B cell (primary cell): Measurements from ENCODE around the gene C12orf57. TPM values are rescaled to one million over a fixed set of nuclear protein-coding genes. Genes with fewer than 3 reads are reported as not detected.

ENCODE experiments used
- ATAC-seq: fragments of 200-7000 bp; cut with Tn5 transposase; one replicate; pipeline ENCODE4 v1.10.0; 2021; ENCODE audit warnings: low read depth, mild to moderate bottlenecking, moderate number of reproducible peaks, moderate library complexity
- CTCF ChIA-PET: fragments of 350-600 bp; sonication (Branson Sonifier 250); formaldehyde crosslinking; loops from one replicate; lab custom pipeline; 2021; ENCODE audit warnings: antibody characterized with exemption, inconsistent platforms; lab: Charles Lee
- POLR2A ChIA-PET: fragments of 350-600 bp; sonication (Branson Sonifier 250); formaldehyde crosslinking; loops from one replicate; lab custom pipeline; 2021; ENCODE audit warnings: antibody characterized with exemption; lab: Charles Lee
- DNase-seq: peaks from one replicate; pipeline ENCODE4 v3.0.0; 2013
- H2AFZ ChIP-seq: 2 replicates; pipeline ENCODE4 v1.6.1; 2012; ENCODE audit warnings: mild to moderate bottlenecking, low read depth, low read length; ENCODE audit not compliant: insufficient read depth, poor library complexity, severe bottlenecking
- H3K27ac ChIP-seq, 2 donors: 1 replicate in 1 of 2; 2 replicates in 1 of 2; pipeline ENCODE4 v1.5.1; 2012 to 2013; ENCODE audit warnings: low read length in 2 of 2, mild to moderate bottlenecking in 2 of 2, moderate library complexity in 1 of 2
- H3K27me3 ChIP-seq, 4 experiments: fragments of 200-600 bp in 1 of 4; sonication (generic) in 1 of 4; replicated peaks in 1 of 4; 1 replicate in 2 of 4; 2 replicates in 2 of 4; pipeline versions ENCODE4 v1.6.1 to v1.7.0; 2013 to 2016; ENCODE audit warnings: low read length in 3 of 4, mild to moderate bottlenecking in 2 of 4, mixed read lengths in 1 of 4, moderate library complexity in 1 of 4; ENCODE audit not compliant: insufficient read depth in 4 of 4, control insufficient read depth in 3 of 4; ENCODE audit errors: control extremely low read depth in 1 of 4
- H3K36me3 ChIP-seq, 2 experiments: replicated peaks in 1 of 2; 1 replicate in 1 of 2; 2 replicates in 1 of 2; pipeline versions ENCODE4 v1.6.1 to v1.7.1; 2013; ENCODE audit warnings: low read length in 1 of 2; ENCODE audit not compliant: insufficient read depth in 2 of 2, control insufficient read depth in 1 of 2; ENCODE audit errors: control extremely low read depth in 1 of 2, extremely low read depth in 1 of 2
- H3K4me1 ChIP-seq, 2 donors: fragments of 200-600 bp in 1 of 2; sonication (generic) in 1 of 2; 1 replicate in 1 of 2; 2 replicates in 1 of 2; pipeline versions ENCODE4 v1.5.1 to v1.6.1; 2013 to 2017; ENCODE audit warnings: low read length in 2 of 2; ENCODE audit not compliant: control insufficient read depth in 2 of 2, insufficient read depth in 2 of 2
- H3K4me2 ChIP-seq: replicated peaks from 2 replicates; pipeline ENCODE3; 2012; ENCODE audit warnings: mild to moderate bottlenecking, low read depth, low read length; ENCODE audit not compliant: poor library complexity, severe bottlenecking
- H3K4me3 ChIP-seq, 5 experiments: fragments of 200-600 bp in 1 of 5; sonication (generic) in 1 of 5; 1 replicate in 3 of 5; 2 replicates in 2 of 5; pipeline versions ENCODE4 v1.5.1 to v1.7.0; 2011 to 2016; ENCODE audit warnings: low read length in 4 of 5, mild to moderate bottlenecking in 4 of 5, low read depth in 2 of 5, control low read depth in 1 of 5, moderate library complexity in 1 of 5; ENCODE audit not compliant: insufficient read depth in 1 of 5; ENCODE audit errors: control extremely low read depth in 1 of 5, extremely low read depth in 1 of 5
- H3K79me2 ChIP-seq: fragments of 200-600 bp; sonication (generic); one replicate; pipeline ENCODE4 v1.6.0; 2016; ENCODE audit warnings: low read length; ENCODE audit not compliant: control insufficient read depth, insufficient read depth
- H3K9ac ChIP-seq: fragments of 200-600 bp; sonication (generic); 2 replicates; pipeline ENCODE4 v1.6.1; 2017; ENCODE audit warnings: mild to moderate bottlenecking, low read length, moderate library complexity
- H3K9me3 ChIP-seq, 3 donors: one replicate each; pipeline versions ENCODE4 v1.6.1 to v1.7.1; 2013; ENCODE audit warnings: low read length in 2 of 3; ENCODE audit not compliant: control insufficient read depth in 2 of 3, insufficient read depth in 1 of 3; ENCODE audit errors: control extremely low read depth in 1 of 3
- H4K20me1 ChIP-seq: 2 replicates; pipeline ENCODE4 v1.6.0; 2012; ENCODE audit warnings: mild to moderate bottlenecking, low read length; ENCODE audit not compliant: insufficient read depth, control insufficient read depth, poor library complexity, severe bottlenecking
- H3K27ac Mint-ChIP-seq: one replicate; pipeline ENCODE4 v1.8.0; 2021; ENCODE audit warnings: mixed read lengths
- H3K27me3 Mint-ChIP-seq: one replicate; pipeline ENCODE4 v1.8.0; 2021; ENCODE audit warnings: mixed read lengths
- H3K4me1 Mint-ChIP-seq: one replicate; pipeline ENCODE4 v1.8.0; 2021; ENCODE audit warnings: mixed read lengths
- H3K4me3 Mint-ChIP-seq: one replicate; pipeline ENCODE4 v1.8.0; 2021; ENCODE audit warnings: mixed read lengths
- H3K9me3 Mint-ChIP-seq: one replicate; pipeline ENCODE4 v1.8.0; 2022; ENCODE audit warnings: mixed read lengths; ENCODE audit not compliant: insufficient read depth
- CTCF ChIP-seq: fragments of 200-600 bp; IDR thresholded peaks from one replicate; pipeline ENCODE4 v1.8.0; 2022; ENCODE audit warnings: antibody characterized with exemption, mild to moderate bottlenecking
- EZH2 ChIP-seq: IDR thresholded peaks from 2 replicates; pipeline ENCODE4 v1.6.1; 2012; ENCODE audit warnings: borderline replicate concordance, low read depth, mild to moderate bottlenecking, moderate library complexity, low read length; ENCODE audit not compliant: insufficient read depth, poor library complexity, severe bottlenecking
- WGBS: methylation state at CpG from one replicate; pipeline ENCODE4 v1.1.5; 2013; ENCODE audit warnings: missing lambda C conversion rate; ENCODE audit not compliant: insufficient coverage; 5-methylcytosine and 5-hydroxymethylcytosine counted together
- intact Hi-C: fragments of 100-400 bp; cut with micrococcal nuclease; formaldehyde crosslinking; loops from one replicate; pipeline ENCODE4 v1.10.0; 2022
- polyA plus RNA-seq: library from polyadenylated mRNA; depleted of rRNA; stranded (reverse); fragments of >200 nt; gene quantifications from 2 replicates; pipeline ENCODE4 v1.2.3, GENCODE V29; 2012
- total RNA-seq, 2 donors: library from RNA; stranded (reverse); fragments of 120-200 nt in 1 of 2; gene quantifications; 1 replicate in 1 of 2; 2 replicates in 1 of 2; pipeline versions ENCODE4 v1.2.3 to v1.2.4, GENCODE V29; 2013 to 2022

Gene C12orf57
- total and polyA plus RNA-seq, 2 donors (not counting 1 experiment from before 2014, with no cell fraction given) = 90.9 to 460 TPM

- Histone ChIP-seq H3K36me3 (peaks cover 0 to 69% of the 10 kb centered on the region in 2 experiments), H2AFZ (no peak overlapping the region), H3K79me2 (peaks cover 37% of the 10 kb centered on the region), H4K20me1 (peaks cover 14% of the 10 kb centered on the region), H3K9me3 (no peaks in the 10 kb centered on the region), H3K27ac (peak overlapping the region in 1 of 2 donors; percentile 63), H3K4me2 (no peak overlapping the region), H3K27me3 (no peaks in the 10 kb centered on the region), H3K4me1 (peaks cover 61 to 69% of the 10 kb centered on the region in 2 donors), H3K9ac (no peak overlapping the region), H3K4me3 (no peak overlapping the region)
- Mint-ChIP-seq H3K27me3 (no peaks in the 10 kb centered on the region), H3K9me3 (no peaks in the 10 kb centered on the region), H3K4me1 (peaks cover 64% of the 10 kb centered on the region), H3K4me3 (no peak overlapping the region), H3K27ac (peak overlapping the region; percentile 91)
- 91% methylated on average over 15 of the region's 17 CpGs for WGBS
- DNase-seq (no peak), ATAC-seq (no peak)
- ChIA-PET POLR2A (interaction anchor here (1.4 to 18.2 kb wide), 3 partner anchors 9 to 37 kb away, joined by 3 to 662 read pairs (median 9); partner anchors contain the start of genes C12orf57, PTPN6 and RNU7-1), CTCF (interaction anchor here (1.0 to 13.5 kb wide), 10 partner anchors 8 to 155 kb away, joined by 3 to 944 read pairs (median 5); partner anchors contain the start of genes C12orf57, LPCAT3, PTPN6 and RNU7-1)
- intact Hi-C loops = no loop called here
- TF ChIP-seq CTCF (no peak), EZH2 (no peak)
These were observed 20.1 kb downstream of the C12orf57 start for GRCh38 chr12:6963791-6964413.

GRCh38 chr12:6964605-6965025, 20.8 kb downstream of the C12orf57 start:
- Mint-ChIP-seq H3K27ac (peak overlapping the region; percentile 91), H3K9me3 (no peaks in the 10 kb centered on the region), H3K4me3 (no peak overlapping the region), H3K27me3 (no peaks in the 10 kb centered on the region), H3K4me1 (peaks cover 63% of the 10 kb centered on the region)
- ATAC-seq (no peak), DNase-seq (no peak)
- H4K20me1 ChIP-seq = peaks cover 14% of the 10 kb centered on the region
- H2AFZ ChIP-seq = no peak overlapping the region
- peak overlapping the region; percentile 36 for H3K4me2 ChIP-seq
- peaks cover 0 to 67% of the 10 kb centered on the region in 2 experiments for H3K36me3 ChIP-seq
- no peaks in the 10 kb centered on the region for H3K27me3 ChIP-seq
- no peak overlapping the region for H3K4me3 ChIP-seq
- peaks cover 36% of the 10 kb centered on the region for H3K79me2 ChIP-seq
- intact Hi-C loops = loop anchor here (1.0 kb wide), 3 partner anchors 20 to 95 kb away; partner anchors contain the start of gene C12orf57
- WGBS = 71% methylated on average over 8 of the region's 8 CpGs
- peaks cover 60 to 69% of the 10 kb centered on the region in 2 donors for H3K4me1 ChIP-seq
- no peaks in the 10 kb centered on the region for H3K9me3 ChIP-seq
- H3K27ac ChIP-seq = peak overlapping the region; percentile 30 to 63
- TF ChIP-seq CTCF (no peak), EZH2 (no peak)
- no peak overlapping the region for H3K9ac ChIP-seq
- CTCF ChIA-PET = interaction anchor here (0.9 to 13.5 kb wide), 16 partner anchors 9 to 154 kb away, joined by 3 to 944 read pairs (median 6); partner anchors contain the start of genes C12orf57, C1RL, LPCAT3 and PTPN6
- POLR2A ChIA-PET = interaction anchor here (0.6 to 18.2 kb wide), 4 partner anchors 9 to 94 kb away, joined by 3 to 662 read pairs (median 4); partner anchors contain the start of genes C12orf57, PTPN6, RNU7-1 and SPSB2
